KMS-11 (cell line): ENCODE data around the gene RRAD.

Experiments used
- H2AFZ ChIP-seq: fragments of 200-600 bp; sonication (generic); 2 replicates; pipeline ENCODE4 v1.6.1; 2016; ENCODE audit warnings: antibody characterized with exemption, mixed run types, low read depth
- H3K27ac ChIP-seq: fragments of 200-600 bp; sonication (generic); 2 replicates; pipeline ENCODE4 v1.6.1; 2016; ENCODE audit warnings: mild to moderate bottlenecking, mixed run types
- H3K27me3 ChIP-seq: fragments of 200-600 bp; sonication (generic); 2 replicates; pipeline ENCODE4 v1.6.1; 2017; ENCODE audit warnings: mild to moderate bottlenecking, low read depth, mixed run types, moderate library complexity; ENCODE audit not compliant: insufficient read depth
- H3K36me3 ChIP-seq: fragments of 200-600 bp; sonication (generic); 2 replicates; pipeline ENCODE4 v1.6.1; 2017; ENCODE audit warnings: mild to moderate bottlenecking, mixed run types; ENCODE audit not compliant: insufficient read depth
- H3K4me1 ChIP-seq: fragments of 200-600 bp; sonication (generic); 2 replicates; pipeline ENCODE4 v1.6.1; 2016; ENCODE audit warnings: mild to moderate bottlenecking, low read depth, mixed run types; ENCODE audit not compliant: poor library complexity, severe bottlenecking
- H3K4me2 ChIP-seq: fragments of 200-600 bp; sonication (generic); 2 replicates; pipeline ENCODE4 v1.7.0; 2016; ENCODE audit warnings: mild to moderate bottlenecking, mixed run types
- H3K4me3 ChIP-seq: fragments of 200-600 bp; sonication (generic); IDR thresholded peaks from 2 replicates; pipeline ENCODE4 v1.6.1; 2017; ENCODE audit warnings: low read depth, low read length, mixed read lengths; ENCODE audit not compliant: insufficient read depth
- H3K79me2 ChIP-seq: fragments of 200-600 bp; sonication (generic); 2 replicates; pipeline ENCODE4 v1.6.1; 2016; ENCODE audit warnings: low read depth, mixed run types; ENCODE audit not compliant: insufficient read depth
- H3K9ac ChIP-seq: fragments of 200-600 bp; sonication (generic); 2 replicates; pipeline ENCODE4 v1.6.1; 2016; ENCODE audit warnings: mild to moderate bottlenecking, mixed run types
- H4K20me1 ChIP-seq: fragments of 200-600 bp; sonication (generic); 2 replicates; pipeline ENCODE4 v1.6.1; 2016; ENCODE audit warnings: mild to moderate bottlenecking, mixed run types; ENCODE audit not compliant: insufficient read depth
- TF ChIP-seq, protein P1 (sequence below): fragments of 200-600 bp; sonication (generic); conservative IDR thresholded peaks from 2 replicates; pipeline ENCODE4 v1.6.1; 2017; ENCODE audit warnings: low read depth, mild to moderate bottlenecking, antibody characterized with exemption, low read length, moderate library complexity, mixed read lengths

Gene RRAD

GRCh38 chr16:66871840-66872239, 53.5 kb downstream of the RRAD start:
- TF ChIP-seq, protein P1, sequence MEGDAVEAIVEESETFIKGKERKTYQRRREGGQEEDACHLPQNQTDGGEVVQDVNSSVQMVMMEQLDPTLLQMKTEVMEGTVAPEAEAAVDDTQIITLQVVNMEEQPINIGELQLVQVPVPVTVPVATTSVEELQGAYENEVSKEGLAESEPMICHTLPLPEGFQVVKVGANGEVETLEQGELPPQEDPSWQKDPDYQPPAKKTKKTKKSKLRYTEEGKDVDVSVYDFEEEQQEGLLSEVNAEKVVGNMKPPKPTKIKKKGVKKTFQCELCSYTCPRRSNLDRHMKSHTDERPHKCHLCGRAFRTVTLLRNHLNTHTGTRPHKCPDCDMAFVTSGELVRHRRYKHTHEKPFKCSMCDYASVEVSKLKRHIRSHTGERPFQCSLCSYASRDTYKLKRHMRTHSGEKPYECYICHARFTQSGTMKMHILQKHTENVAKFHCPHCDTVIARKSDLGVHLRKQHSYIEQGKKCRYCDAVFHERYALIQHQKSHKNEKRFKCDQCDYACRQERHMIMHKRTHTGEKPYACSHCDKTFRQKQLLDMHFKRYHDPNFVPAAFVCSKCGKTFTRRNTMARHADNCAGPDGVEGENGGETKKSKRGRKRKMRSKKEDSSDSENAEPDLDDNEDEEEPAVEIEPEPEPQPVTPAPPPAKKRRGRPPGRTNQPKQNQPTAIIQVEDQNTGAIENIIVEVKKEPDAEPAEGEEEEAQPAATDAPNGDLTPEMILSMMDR: no peak
- Histone ChIP-seq H3K4me2 (no peak overlapping the region), H3K27ac (no peak overlapping the region)

More at GRCh38 chr16:66871840-66872239, 53.5 kb downstream of the RRAD start:
- H4K20me1 ChIP-seq: no peaks in the 10 kb centered on the region
- peaks cover 45% of the 10 kb centered on the region for H3K4me1 ChIP-seq
- H2AFZ ChIP-seq: no peak overlapping the region
- H3K27me3 ChIP-seq: no peaks in the 10 kb centered on the region
- H3K36me3 ChIP-seq: no peaks in the 10 kb centered on the region
- no peak overlapping the region for H3K9ac ChIP-seq
- H3K4me3 ChIP-seq: no peak overlapping the region
- no peaks in the 10 kb centered on the region for H3K79me2 ChIP-seq
